Peyer's patch (tissue), 4 donors: ENCODE results near the gene SMG9. TPM values are rescaled to one million over a fixed set of nuclear protein-coding genes. Genes with fewer than 3 reads are reported as not detected.

Source experiments
- DNase-seq, 3 donors: peaks; one replicate each; pipeline ENCODE4 v3.0.0-alpha.2; 2017 to 2019
- H3K27ac ChIP-seq, 4 donors: fragments of 200-600 bp; sonication (generic); one replicate each; pipeline ENCODE4 v1.5.1; 2016 to 2019
- H3K27me3 ChIP-seq, 2 donors: fragments of 200-600 bp; sonication (generic); one replicate each; pipeline ENCODE4 v1.5.1; 2019
- H3K36me3 ChIP-seq, 3 donors: fragments of 200-600 bp; sonication (generic); one replicate each; pipeline ENCODE4 v1.5.1; 2016 to 2019
- H3K4me1 ChIP-seq, 4 donors: fragments of 200-600 bp; sonication (generic); one replicate each; pipeline ENCODE4 v1.5.1; 2016 to 2019
- H3K4me3 ChIP-seq, 4 donors: fragments of 200-600 bp; sonication (generic); 1 replicate in 3 of 4; 2 replicates in 1 of 4; pipeline ENCODE4 v1.5.1; 2016 to 2019; ENCODE audit warnings: mild to moderate bottlenecking in 1 of 4
- H3K9me3 ChIP-seq, 4 donors: fragments of 200-600 bp; sonication (generic); one replicate each; pipeline ENCODE4 v1.5.1; 2016 to 2019; ENCODE audit warnings: mild to moderate bottlenecking in 1 of 4
- CTCF ChIP-seq, 6 experiments: fragments of 450-650 bp in 4 of 6; fragments of 200-600 bp in 2 of 6; sonication (generic) in 1 of 6; IDR thresholded peaks; one replicate each; pipeline ENCODE4 v1.5.1; 2017 to 2019; ENCODE audit warnings: antibody characterized with exemption in 6 of 6, mild to moderate bottlenecking in 3 of 6, moderate library complexity in 1 of 6
- POLR2A ChIP-seq, 2 donors: fragments of 450-650 bp; IDR thresholded peaks; one replicate each; pipeline ENCODE4 v1.5.1; 2017; ENCODE audit warnings: antibody characterized with exemption in 2 of 2, mild to moderate bottlenecking in 2 of 2, moderate library complexity in 2 of 2
- total RNA-seq, 4 donors: library from RNA; depleted of rRNA; stranded (reverse); fragments of >200 nt; gene quantifications; one replicate each; pipeline ENCODE4 v1.1.0, GENCODE V29; 2016

SMG9 gene
- total RNA-seq, 4 donors from 2014 or later = 25.0 to 56.1 (median 40.8) TPM

- Histone ChIP-seq H3K36me3 (no peaks in the 10 kb centered on the region), H3K27me3 (no peaks in the 10 kb centered on the region), H3K9me3 (no peaks in the 10 kb centered on the region), H3K4me1 (peaks cover 1 to 34% (median 8%) of the 10 kb centered on the region in 4 donors), H3K27ac (no peak overlapping the region), H3K4me3 (peak overlapping the region in 2 of 4 donors; percentile 15 to 28)
- peak in 1 of 3 donors; percentile 79 for DNase-seq
- TF ChIP-seq CTCF (IDR thresholded peaks at IDR 0.05) (peak in 4 of 6 experiments; percentile 17 to 69 (median 38)), POLR2A (IDR thresholded peaks at IDR 0.05) (no peak)
Observed at GRCh38 chr19:43774103-43774939, 19.6 kb upstream of the SMG9 start.

GRCh38 chr19:43773725-43774102, 19.0 kb upstream of the SMG9 start:
- Histone ChIP-seq H3K27ac (no peak overlapping the region), H3K9me3 (no peaks in the 10 kb centered on the region), H3K4me1 (peaks cover 0 to 28% (median 8%) of the 10 kb centered on the region in 4 donors), H3K27me3 (no peaks in the 10 kb centered on the region), H3K36me3 (no peaks in the 10 kb centered on the region), H3K4me3 (no peak overlapping the region)
- no peak for DNase-seq
- TF ChIP-seq POLR2A (IDR thresholded peaks at IDR 0.05) = no peak
- no peak for TF ChIP-seq CTCF (IDR thresholded peaks at IDR 0.05)

GRCh38 chr19:43769256-43769655, 14.5 kb upstream of the SMG9 start:
- Histone ChIP-seq H3K4me3 (no peak overlapping the region), H3K4me1 (peaks cover 2 to 24% (median 18%) of the 10 kb centered on the region in 4 donors), H3K9me3 (no peaks in the 10 kb centered on the region), H3K27ac (no peak overlapping the region), H3K27me3 (no peaks in the 10 kb centered on the region), H3K36me3 (no peaks in the 10 kb centered on the region)
- no peak for DNase-seq
- TF ChIP-seq POLR2A (IDR thresholded peaks at IDR 0.05) (no peak), CTCF (IDR thresholded peaks at IDR 0.05) (no peak)

GRCh38 chr19:43768273-43769050, 13.7 kb upstream of the SMG9 start:
- Histone ChIP-seq H3K4me3 (no peak overlapping the region), H3K4me1 (peaks cover 2 to 24% (median 17%) of the 10 kb centered on the region in 4 donors), H3K36me3 (no peaks in the 10 kb centered on the region), H3K9me3 (no peaks in the 10 kb centered on the region), H3K27me3 (no peaks in the 10 kb centered on the region), H3K27ac (no peak overlapping the region)
- TF ChIP-seq CTCF (IDR thresholded peaks at IDR 0.05) (no peak), POLR2A (IDR thresholded peaks at IDR 0.05) (no peak)
- DNase-seq = peak in 1 of 3 donors; percentile 44

- Histone ChIP-seq H3K9me3 (no peaks in the 10 kb centered on the region), H3K4me1 (peaks cover 2 to 24% (median 17%) of the 10 kb centered on the region in 4 donors), H3K36me3 (no peaks in the 10 kb centered on the region), H3K27me3 (no peaks in the 10 kb centered on the region), H3K27ac (peak overlapping the region in 1 of 4 donors; percentile 81), H3K4me3 (no peak overlapping the region)
- TF ChIP-seq POLR2A (IDR thresholded peaks at IDR 0.05) = no peak
- no peak for TF ChIP-seq CTCF (IDR thresholded peaks at IDR 0.05)
- DNase-seq = no peak
Observed at GRCh38 chr19:43767818-43768217, 13.1 kb upstream of the SMG9 start.
